ENCODE data around the gene ADCY1.

DNA sequence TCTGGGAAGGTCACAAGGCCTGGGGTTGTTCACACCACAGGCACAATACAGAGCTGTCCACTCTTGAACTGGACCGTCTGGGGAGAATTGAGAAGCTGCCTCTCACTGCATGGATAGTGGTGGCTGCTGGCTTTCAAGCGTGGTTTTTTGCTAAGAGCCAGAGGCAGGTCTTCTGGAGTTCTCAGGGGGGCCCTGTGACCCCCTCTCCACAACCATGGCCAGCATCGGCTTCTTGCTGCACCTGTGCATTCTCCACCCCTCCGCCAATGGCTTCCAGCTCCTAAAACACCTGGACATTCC is 140.3 kb downstream of the ADCY1 start:
- TF ChIP-seq CTCF (conservative IDR thresholded peaks at IDR 0.05 in 1 of 2, IDR thresholded peaks at IDR 0.05 in 1 of 2; ENCODE audit: low read depth in 1 of 2, low read length in 2 of 2): no peak
- no peak for TF ChIP-seq EZH2 (IDR thresholded peaks at IDR 0.05; ENCODE audit: low read length, missing control alignments)
